CD4-positive, alpha-beta T cell treated with Interleukin-21 for 1 hour (primary cell): ENCODE measurements around the gene CEP63.
"Not testable (repeated sequence)": the region's sequence is repeated elsewhere in the genome, so short reads cannot be mapped to it uniquely, and the experiment has no call there.

Source experiments
- DNase-seq: peaks from one replicate; pipeline ENCODE4 v3.0.0-alpha.2; 2020

CEP63 gene

DNA sequence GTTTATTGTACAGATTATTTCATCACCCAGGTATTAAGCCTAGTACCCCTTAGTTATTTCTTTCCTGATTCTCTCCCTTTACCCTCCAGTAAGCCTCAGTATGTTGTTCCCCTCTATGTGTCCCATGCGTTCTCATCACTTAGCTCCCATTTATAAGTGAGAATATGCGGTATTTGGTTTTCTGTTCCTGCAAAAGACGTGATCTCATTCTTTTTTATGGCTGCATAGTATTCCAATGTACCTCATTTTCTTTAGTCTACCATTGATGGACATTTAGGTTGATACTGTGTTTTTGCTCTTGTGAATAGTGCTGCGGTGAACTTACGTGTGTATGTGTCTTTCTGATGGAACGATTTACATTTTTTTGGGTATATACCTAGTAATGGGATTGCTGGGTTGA, 36.7 kb downstream of the CEP63 start:
- DNase-seq, result no peak

DNA sequence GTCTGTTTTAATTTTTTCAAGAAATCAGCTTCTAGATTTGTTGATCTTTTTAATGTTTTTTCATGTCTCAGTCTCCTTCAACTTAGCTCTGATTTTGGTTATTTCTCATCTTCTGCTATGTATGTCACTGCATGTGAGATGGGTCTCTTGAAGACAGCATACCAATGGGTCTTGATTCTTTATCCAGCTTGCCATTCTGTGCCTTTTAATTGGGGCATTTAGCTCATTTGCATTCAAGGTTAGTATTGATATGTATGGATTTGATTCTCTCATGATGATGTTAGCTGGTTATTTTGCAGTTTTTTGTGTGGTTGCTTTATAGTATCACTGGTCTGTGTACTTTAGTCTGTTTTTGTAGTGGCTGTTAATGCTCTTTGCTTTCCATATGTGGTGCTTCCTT, 39.4 kb downstream of the CEP63 start:
- no peak for DNase-seq

DNA sequence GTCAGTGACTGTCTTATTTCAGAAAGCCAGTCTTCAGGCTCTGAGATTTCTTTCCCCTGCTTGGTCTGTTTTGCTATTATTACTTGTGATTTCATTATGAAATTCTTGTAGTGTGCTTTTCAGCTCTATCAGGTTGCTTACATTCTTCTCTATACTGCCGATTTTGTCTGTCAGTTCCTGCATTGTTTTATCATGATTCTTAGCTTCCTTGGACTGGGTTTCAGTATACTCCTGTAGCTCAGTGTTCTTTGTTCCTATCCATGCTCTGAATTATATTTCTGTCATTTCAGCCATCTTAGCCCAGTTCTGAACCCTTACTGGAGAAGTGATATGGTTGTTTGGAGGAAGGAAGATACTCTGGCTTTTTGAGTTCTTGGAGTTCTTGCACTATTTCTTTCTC, 40.5 kb downstream of the CEP63 start:
- no peak for DNase-seq

DNA sequence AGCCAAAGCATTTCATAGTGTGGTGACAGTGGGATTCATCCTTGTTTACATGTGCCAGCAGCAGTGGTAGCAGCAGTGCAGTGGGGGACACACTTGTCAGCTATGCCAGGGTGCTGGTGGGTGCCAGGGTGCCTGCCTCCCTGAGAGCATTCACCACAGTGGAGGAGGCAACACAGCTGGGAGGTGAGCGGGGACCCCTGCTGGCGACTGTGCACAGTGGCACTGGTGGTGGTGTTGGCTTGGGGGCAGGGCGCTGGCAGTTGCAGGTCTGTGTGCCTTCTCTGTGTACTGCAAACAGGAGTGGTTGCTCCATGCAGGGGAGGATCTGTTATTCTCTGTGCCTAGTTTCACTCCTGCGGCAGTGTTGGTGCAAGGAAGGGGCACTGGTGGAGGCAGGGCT, 41.2 kb downstream of the CEP63 start:
- DNase-seq, result no peak

DNA sequence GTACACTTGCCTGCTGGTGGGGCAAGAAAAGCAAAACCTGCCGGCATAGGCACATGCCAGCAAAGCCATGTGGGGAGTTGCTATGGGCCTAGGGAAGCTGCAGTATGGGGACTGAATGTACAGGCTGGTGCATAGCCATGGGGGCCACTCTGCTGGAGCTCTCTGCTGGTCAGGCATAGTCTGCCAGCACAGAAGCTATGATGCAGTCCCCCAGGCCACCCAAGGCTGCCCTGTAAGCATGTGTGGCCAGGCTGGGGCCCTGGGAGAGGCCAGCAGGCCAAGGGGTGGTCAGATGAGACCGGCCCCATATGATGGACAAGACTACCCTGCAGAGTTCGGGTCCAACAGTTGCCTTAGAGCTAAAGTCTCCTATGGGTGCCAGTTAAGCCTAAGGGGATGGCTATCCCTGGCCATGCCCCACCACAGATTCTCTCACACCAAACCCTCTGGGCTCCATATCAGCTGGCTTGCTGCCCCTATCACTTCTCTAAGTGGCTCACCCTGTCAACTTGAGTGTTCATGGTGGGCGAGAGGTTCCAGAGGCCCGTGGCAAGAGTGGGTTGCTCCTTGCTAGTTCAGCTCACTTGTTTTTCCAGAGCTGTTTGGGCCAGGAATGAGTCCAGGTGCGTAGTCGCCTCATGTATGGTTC, 41.8 kb downstream of the CEP63 start:
- no peak for DNase-seq

DNA sequence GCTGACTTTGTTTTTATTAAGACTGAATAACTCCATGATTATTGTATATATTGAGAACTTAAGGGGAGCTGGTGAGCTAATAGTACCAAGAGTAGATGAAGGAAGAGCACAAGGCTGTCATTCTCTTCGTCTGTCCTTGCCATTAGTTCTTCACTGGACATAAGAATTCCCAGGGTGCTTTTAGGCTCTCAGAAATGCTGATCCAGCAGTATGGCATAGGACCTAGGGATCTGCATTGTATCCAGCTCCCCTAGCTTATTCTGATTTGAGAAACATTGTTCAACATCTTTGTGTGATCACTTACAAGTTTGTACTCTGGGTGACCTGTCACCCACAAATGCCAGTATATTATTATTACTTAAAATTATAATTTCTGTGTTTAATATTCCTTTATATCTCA, 47.6 kb downstream of the CEP63 start:
- no peak for DNase-seq

DNA sequence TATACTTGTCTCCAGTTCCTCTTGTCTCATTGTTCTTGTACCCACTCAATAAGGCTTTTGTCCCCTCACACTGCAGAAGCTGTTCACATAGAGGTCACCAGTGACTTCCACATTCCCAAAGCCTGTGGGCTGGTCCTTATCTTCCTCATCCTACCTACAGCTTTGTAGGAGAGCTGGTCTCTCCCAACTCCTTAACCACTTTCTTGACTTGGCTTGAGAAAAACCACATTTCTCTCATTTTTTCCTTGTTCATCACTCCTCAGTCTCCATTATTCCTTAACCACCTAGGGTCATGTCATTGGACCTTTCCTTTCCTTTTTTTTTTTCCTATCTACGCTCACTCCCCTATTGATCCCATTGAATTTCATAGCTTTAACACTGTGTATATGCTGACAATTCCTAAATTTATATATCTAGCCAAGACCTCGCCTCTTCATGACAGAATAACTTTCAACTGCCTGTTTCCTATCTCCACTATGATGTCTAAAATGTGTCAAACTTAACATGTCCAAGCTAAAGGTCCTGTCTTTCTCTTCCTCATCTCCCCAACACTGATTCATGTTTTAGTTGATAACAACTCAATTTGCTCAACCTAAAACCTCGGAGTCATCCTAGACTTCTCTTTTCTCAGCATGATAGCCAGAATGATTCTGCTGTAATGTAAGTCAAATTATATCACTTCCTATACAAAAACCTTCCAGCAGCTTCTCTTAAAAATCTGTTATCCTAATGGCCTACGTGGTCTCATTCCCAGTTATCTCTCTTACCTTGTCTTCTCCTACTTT, 49.5 kb downstream of the CEP63 start:
- no peak for DNase-seq

DNA sequence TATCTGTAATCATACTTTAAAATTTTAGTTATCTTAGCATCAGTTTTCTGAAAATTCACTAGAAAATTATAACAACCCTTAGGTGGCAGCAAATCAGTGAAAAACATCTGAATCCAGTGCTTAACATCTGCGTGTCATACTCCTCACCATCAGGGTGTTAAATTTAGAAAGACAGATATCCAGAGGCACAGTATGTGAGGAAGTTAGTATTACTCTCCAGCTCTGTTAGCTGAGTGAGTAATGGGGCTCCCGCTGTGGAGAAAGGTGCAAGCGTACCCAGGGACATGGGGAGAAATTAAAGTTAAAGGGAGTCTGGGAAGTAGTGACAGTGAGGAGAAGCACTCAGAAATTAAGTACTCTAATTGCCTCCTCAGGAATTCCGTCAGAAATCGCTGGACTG, 50.9 kb downstream of the CEP63 start:
- no peak for DNase-seq

DNA sequence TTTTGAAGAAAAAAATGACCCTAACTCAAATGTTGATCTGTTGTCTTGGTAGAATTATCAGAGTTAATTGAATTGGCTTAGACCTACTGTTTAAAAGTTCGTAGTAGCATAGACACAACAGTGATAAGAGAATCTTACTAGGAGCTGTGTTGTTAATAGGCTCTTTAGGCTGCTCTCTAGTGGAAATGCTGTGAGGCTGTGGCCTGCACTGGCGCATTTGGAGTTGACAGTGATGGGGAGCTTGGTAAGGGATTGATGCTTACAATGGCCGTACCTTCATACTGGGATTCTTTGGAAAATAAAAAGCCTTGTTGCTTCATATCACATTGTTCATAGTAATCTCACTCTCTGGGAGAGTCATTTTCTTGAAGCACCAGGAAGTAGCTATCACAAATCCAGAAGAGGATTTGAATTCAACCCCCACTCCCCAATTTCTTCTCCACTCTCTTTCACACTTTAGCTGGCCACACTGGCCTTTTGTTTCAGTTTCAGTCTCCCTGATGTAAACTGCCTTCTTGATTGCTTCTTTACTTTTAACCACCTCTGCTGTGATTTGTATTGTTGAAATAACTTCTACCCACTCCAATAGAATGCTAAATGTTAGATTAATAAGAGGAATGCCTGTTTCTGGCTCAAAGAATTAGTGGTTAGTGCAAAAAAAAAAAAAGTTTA, 56.6 kb downstream of the CEP63 start:
- DNase-seq, result no peak

DNA sequence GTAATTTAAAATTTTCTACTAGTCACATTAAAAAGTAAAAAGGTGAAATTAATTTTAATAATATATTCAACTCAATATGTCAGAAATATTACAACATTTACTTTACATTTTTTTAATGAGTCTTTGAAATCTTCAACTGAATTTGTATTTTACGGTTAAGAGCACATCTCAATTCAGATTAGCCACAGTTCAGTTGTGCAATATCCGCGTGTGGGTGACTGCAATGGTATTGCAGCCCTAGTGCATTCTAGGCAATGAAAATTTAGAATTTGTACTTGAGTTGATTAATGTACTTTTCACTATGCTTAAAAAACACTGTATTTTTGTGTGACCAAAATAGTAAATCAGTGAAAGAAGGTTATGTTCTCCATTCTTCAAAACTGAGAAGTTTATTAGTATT, 57.3 kb downstream of the CEP63 start:
- DNase-seq, result no peak

DNA sequence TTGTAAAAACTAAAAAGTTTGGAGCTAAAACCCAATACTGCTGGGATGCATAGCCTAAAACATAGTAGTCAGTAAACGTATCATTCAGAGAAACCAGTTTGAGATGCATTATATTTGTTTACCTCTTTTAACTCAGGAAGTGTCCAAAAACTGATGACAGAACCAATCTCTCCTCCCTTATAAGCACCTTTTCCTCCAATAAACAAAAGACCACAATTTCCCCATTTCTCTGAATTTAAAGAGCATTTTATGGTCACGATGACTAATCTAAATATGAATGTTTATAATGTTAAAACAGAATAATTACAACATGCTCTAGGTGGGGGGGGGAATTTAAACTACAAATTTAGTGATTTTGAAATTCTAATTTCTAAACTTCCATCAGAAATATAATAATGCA, 58.5 kb downstream of the CEP63 start:
- DNase-seq, result no peak

DNA sequence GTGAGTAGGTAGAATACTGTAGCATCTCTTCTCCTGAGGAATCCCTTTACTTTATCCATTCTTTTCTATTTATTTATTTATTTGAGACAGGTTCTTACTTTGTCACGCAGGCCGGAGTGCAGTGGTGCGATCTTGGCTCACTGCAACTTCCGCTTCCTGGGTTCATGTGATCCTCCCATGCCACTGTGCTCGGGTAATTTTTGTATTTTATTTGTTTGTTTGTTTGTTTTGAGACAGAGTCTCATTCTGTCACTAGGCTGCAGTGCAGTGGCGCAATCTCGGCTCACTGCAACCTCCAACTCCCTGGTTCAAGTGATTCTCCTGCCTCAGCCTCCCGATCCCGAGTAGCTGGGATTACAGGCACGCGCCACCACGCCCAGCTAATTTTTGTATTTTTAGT, 58.9 kb downstream of the CEP63 start:
- DNase-seq, result not testable (repeated sequence)

DNA sequence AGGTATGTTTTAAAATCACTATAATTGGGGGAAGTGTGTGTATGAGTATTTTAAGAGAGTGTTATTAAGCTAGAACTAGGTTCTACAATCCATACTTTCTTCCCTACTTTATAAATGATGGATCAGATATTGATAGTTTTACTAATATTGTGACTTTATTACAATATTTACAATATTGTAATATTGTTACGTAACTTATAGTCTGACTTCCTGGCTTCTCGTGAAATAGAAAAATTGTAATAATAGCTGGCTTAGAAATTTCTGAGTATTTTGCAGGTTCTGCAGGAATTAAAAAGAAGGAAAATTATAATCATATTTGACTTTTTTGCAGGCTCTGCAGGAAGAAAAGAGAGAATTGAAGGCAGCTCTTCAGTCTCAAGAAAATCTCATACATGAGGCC, 60.0 kb downstream of the CEP63 start:
- no peak for DNase-seq

DNA sequence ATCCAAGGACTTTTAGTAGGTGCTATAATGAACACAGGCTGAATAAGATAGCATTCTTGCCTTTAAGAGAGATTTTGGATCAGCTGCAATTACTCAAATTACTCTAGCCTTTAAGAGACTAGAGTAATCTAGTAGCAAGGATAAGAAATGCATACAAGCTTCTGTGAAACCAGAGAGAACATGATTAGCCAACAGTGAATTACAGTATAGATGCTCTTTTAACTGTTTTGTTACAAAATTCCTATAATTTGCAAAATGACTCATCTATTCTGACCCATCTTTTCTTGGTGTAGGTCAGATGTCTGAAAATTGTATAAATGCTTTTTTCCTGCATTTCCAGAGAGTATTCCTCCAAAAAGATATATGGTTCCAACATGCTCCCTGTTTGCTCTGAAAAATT, 66.9 kb downstream of the CEP63 start:
- no peak for DNase-seq

DNA sequence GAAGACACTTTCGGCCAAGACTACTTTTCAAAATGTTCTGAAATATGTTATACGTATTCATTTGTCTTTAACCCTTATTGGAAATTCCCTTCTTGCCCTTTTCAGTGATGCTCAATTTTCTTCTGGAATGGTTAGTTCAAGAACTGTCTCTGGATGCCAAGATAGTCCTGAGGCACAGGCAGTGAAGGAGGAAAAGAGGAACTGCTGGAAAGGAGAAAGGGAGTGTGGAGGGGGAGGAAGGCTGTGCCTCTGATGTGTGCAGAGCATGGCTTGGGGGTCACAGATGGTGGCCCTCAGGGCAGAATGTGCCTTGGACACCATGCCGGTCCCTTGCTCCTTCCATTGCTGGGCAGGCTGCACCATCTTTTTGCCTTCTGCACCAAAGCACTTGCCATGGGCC, 73.7 kb downstream of the CEP63 start:
- DNase-seq, result no peak

DNA sequence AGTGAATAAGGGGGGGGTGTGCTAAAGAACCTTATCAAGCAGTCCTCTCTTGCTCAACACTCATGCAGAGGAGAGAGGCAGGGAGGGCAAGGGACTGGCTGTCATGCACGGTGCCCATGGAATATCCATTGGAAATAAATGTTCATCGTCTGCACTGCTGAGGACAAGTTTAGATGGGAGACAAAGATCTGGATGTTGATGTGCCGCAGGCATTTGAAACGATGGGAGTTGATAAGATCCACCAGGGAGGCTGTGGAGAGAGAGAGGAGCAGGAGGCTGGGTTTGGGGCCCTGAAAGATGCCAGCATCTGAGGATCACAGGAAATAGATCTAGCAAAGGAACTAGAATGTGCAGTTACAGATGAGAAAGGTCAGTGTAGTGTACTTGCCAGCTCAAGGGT, 76.2 kb downstream of the CEP63 start:
- DNase-seq, result no peak

DNA sequence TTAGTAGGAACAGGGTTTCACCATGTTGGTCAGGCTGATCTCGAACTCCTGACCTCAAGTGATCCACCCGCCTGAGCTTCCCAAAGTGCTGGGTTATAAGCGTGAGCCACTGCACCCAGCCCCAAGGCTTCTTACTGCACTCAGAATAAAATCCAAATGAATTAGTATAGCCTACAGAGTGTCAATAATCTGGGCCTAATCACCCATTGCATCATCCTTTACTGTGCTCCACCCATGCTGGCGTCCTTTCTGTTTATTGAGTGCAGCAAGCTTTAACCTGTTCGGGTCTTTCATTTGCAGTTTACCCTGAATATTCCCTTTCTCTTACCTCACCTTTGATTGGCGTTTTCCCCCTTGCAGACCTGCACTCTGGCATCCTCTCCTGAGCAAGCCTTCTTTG, 77.7 kb downstream of the CEP63 start:
- no peak for DNase-seq

DNA sequence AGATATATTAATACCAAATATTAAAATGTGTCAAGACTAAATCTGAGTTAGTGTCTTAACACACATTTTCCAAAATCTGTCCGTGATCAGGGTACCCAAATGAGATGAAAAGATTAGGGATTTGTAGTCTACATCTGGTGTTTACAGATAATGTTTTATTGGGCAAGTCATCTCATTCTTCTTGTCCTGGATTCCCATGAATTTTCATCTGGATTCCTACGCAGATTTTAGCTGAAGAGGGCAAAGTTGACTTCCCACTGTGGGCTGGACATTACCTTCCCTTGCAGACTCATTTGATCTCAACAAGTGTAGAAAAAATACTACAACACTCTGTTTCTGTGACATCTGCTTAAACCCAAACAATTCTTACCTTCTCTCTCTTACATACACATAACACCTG, 79.1 kb downstream of the CEP63 start:
- DNase-seq, result no peak

DNA sequence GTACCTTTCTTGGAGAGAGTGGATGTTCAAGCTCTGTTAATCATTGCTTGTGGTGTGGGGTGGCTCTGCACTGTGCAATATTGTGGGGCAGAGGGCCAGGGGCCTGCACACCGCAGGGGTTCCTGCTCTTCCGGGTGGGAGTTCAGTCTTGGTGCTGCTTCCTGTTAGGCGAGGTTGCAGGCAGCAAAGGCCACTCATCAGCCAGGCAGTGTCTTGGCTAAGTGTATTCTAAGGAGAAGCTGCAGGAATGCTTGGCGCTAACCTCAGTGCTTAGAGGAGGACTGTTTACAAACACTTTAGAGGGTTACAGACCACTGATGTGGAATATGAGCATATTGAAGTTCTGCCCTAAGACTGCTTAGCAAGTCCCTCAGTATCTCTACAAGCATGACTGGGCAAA, 81.7 kb downstream of the CEP63 start:
- no peak for DNase-seq

DNA sequence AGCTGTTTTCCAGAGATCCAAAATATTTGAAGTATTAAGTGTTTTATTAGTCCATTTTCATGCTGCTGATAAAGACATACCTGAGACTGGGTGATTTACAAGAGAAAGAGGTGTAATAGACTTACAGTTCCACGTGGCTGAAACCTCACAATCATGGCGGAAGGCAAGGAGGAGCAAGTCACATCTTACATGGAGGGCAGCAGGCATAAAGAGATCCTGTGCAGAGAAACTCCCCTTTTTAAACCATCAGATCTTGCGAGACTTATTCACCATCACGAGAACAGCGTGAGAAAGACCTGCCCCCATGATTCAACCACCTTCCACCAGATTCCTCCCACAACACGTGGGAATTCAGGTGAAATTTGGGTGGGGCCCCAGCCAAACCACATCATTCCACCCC, 82.9 kb downstream of the CEP63 start:
- DNase-seq, result no peak

DNA sequence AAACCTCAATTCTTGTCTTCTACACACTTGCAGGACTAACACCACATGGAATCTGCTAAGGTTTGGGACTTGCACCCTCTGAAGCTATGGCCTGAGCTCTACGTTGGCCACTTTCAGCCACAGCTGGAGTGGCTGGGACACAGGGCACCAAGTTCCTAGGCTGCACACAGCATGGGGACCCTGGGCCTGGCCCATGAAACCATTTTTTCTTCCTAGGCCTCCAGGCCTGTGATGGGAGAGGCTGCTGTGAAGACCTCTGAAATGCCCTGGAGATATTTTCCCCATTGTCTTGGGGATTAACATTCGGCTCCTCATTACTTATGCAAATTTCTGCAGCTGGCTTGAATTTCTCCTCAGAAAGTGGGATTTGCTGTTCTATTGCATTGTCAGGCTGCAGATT, 84.0 kb downstream of the CEP63 start:
- DNase-seq, result not testable (repeated sequence)

DNA sequence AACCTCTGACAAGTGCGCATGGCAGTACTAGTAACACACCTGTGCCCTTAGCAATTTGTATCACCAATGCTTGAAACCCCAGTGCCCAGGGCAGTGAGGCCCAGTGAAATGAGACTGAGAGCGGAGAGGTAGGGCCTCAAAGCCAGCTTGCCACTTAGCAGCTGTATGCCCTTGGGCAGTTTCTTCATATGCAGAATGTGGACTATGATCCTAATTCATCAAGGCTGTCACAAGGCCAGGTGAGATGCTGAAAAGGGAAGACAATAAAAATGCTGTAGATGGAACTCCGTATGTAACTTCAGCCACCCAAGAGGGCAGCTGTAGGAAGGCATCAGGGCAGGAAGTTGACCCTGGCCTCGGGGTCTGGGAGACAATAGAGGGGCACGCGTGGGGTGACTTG, 90.6 kb downstream of the CEP63 start:
- DNase-seq, result no peak

DNA sequence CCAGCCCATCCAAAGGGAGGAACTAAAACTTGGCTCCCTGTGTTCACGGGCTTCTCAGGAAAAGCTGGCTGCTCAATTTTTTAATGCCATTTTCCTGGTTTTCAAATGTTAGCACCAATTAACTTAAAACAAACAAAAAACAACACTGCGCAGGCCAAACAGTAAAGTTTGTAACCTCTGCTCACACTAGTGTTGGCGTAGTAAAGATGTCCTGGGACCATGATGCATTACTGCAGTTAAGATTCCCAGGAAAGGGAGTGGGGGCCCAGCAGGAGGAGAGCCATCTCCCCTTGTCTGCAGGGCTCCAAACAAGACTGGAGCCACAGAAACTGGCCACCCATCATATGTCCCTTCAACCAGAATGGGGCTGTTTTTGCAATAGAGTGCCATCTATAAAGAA, 91.0 kb downstream of the CEP63 start:
- no peak for DNase-seq

DNA sequence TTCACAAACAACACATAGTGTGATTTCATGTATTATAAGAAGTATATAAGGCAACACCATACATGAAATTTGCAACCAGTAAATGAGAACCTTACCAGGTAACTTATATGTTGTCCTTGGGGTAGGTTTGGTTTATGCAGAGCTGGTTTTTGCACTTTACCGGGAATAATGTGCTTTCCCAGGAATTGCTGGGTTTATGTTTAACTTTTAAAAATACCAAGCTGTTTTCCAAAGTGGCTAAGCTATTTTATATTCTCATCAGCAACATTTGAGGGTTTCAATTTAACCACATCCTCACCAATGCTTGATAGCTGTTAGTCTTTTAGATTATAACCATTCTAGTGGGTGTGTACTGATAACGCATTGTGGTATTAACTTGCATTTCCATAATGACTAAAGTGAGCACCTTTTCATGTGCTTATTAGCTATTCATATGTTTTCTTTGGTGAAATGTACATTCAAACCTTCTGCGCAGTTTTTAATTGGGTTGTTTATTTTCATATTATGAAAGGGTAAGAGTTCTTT, 93.3 kb downstream of the CEP63 start:
- no peak for DNase-seq
